Upper lobe of left lung (tissue), 6 donors: Measurements from ENCODE around the gene RAI1. TPM values are rescaled to one million over a fixed set of nuclear protein-coding genes. Genes with fewer than 3 reads are reported as not detected.

Source experiments
- ATAC-seq, 2 donors: fragments of 200-7000 bp; cut with Tn5 transposase; one replicate each; pipeline ENCODE4 v1.9.1; 2022; ENCODE audit warnings: mild to moderate bottlenecking in 2 of 2, moderate library complexity in 2 of 2; ENCODE audit not compliant: low FRiP score in 2 of 2
- DNase-seq, 2 donors: peaks; one replicate each; pipeline ENCODE4 v3.0.0-alpha.2; 2019 to 2020
- H3K27ac ChIP-seq, 4 donors: fragments of 200-600 bp; sonication (generic); one replicate each; pipeline ENCODE4 v1.5.1; 2016 to 2019
- H3K27me3 ChIP-seq, 4 donors: fragments of 200-600 bp; sonication (generic); one replicate each; pipeline ENCODE4 v1.5.1; 2017 to 2019
- H3K36me3 ChIP-seq, 4 donors: fragments of 200-600 bp; sonication (generic); one replicate each; pipeline ENCODE4 v1.5.1; 2016 to 2019
- H3K4me1 ChIP-seq, 4 donors: fragments of 200-600 bp; sonication (generic); one replicate each; pipeline ENCODE4 v1.5.1; 2018 to 2019
- H3K4me3 ChIP-seq, 4 donors: fragments of 200-600 bp; sonication (generic); one replicate each; pipeline ENCODE4 v1.5.1; 2017 to 2019; ENCODE audit warnings: mild to moderate bottlenecking in 2 of 4, moderate library complexity in 1 of 4
- H3K9me3 ChIP-seq, 4 donors: fragments of 200-600 bp; sonication (generic); one replicate each; pipeline ENCODE4 v1.5.1; 2018 to 2019
- EP300 ChIP-seq, 4 donors: sonication (generic); formaldehyde crosslinking; IDR thresholded peaks; one replicate each; pipeline ENCODE4 v1.5.1; 2017; ENCODE audit warnings: antibody characterized with exemption in 4 of 4, control low read depth in 2 of 4
- POLR2A ChIP-seq, 4 donors: fragments of 450-650 bp; IDR thresholded peaks; one replicate each; pipeline ENCODE4 v1.5.1; 2016 to 2017; ENCODE audit warnings: antibody characterized with exemption in 4 of 4, mild to moderate bottlenecking in 2 of 4
- POLR2AphosphoS5 ChIP-seq, 2 donors: sonication (generic); formaldehyde crosslinking; IDR thresholded peaks; one replicate each; pipeline ENCODE4 v1.5.1; 2017; ENCODE audit warnings: antibody characterized with exemption in 2 of 2
- WGBS, 2 donors: methylation state at CpG; one replicate each; pipeline ENCODE4 v1.1.5; 2017 to 2018; 5-methylcytosine and 5-hydroxymethylcytosine counted together
- total RNA-seq, 6 donors: library from RNA; depleted of rRNA in 4 of 6; stranded (reverse); fragments of >200 nt in 4 of 6; gene quantifications; one replicate each; pipeline versions ENCODE4 v1.1.0 to v1.2.1, GENCODE V29; 2016 to 2021
- TF ChIP-seq, protein P1 (sequence below), 6 experiments: fragments of 450-650 bp in 4 of 6; fragments of 200-600 bp in 2 of 6; sonication (generic) in 2 of 6; IDR thresholded peaks; one replicate each; pipeline ENCODE4 v1.5.1; 2016 to 2019; ENCODE audit warnings: antibody characterized with exemption in 6 of 6
- donor health status: DM: no; HTN: no; CAD: no; lungs with moderate emphysema.
- donor health status: DM: no; HTN: yes; CAD: no; lungs with severe emphysema.

The RAI1 gene
- total RNA-seq, 6 donors from 2014 or later: 33.8 to 76.6 (median 41.2) TPM

DNA sequence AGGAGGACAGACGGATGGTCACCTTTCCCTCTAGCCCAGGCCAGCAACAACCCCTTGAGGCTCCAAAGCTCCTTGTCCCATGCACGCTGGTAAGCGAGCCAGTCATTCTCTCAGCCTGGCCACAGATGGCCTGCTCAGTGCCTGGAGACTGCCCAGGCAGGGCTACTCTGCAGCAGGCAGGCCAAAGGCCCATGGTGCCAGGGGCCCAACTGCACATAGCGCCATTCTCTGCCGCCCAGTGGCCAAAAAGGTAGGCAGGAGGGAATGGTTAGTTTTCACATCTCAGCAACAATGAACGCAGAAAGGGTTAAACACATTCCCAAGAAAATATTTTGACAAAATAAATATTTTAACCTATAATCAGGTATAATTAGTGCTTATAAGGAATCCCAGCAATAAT is 163.2 kb downstream of the RAI1 start:
- H3K27me3 ChIP-seq: no peaks in the 10 kb centered on the region
- DNase-seq (no peak), ATAC-seq (no peak)
- H3K4me1 ChIP-seq: peaks cover 41 to 71% (median 56%) of the 10 kb centered on the region in 4 donors
- 91 to 95% methylated on average over 3 to 6 of the region's 6 CpGs for WGBS, 2 donors
- no peak for TF ChIP-seq EP300 (IDR thresholded peaks at IDR 0.05)
- TF ChIP-seq POLR2A (IDR thresholded peaks at IDR 0.05): no peak
- TF ChIP-seq, protein P1, sequence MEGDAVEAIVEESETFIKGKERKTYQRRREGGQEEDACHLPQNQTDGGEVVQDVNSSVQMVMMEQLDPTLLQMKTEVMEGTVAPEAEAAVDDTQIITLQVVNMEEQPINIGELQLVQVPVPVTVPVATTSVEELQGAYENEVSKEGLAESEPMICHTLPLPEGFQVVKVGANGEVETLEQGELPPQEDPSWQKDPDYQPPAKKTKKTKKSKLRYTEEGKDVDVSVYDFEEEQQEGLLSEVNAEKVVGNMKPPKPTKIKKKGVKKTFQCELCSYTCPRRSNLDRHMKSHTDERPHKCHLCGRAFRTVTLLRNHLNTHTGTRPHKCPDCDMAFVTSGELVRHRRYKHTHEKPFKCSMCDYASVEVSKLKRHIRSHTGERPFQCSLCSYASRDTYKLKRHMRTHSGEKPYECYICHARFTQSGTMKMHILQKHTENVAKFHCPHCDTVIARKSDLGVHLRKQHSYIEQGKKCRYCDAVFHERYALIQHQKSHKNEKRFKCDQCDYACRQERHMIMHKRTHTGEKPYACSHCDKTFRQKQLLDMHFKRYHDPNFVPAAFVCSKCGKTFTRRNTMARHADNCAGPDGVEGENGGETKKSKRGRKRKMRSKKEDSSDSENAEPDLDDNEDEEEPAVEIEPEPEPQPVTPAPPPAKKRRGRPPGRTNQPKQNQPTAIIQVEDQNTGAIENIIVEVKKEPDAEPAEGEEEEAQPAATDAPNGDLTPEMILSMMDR (IDR thresholded peaks at IDR 0.05): no peak
- TF ChIP-seq POLR2AphosphoS5 (IDR thresholded peaks at IDR 0.05): no peak
- H3K27ac ChIP-seq: peak overlapping the region in 2 of 4 donors; percentile 99
- no peaks in the 10 kb centered on the region for H3K9me3 ChIP-seq
- H3K4me3 ChIP-seq: no peak overlapping the region
- H3K36me3 ChIP-seq: peaks cover 0 to 17% (median 9%) of the 10 kb centered on the region in 4 donors

DNA sequence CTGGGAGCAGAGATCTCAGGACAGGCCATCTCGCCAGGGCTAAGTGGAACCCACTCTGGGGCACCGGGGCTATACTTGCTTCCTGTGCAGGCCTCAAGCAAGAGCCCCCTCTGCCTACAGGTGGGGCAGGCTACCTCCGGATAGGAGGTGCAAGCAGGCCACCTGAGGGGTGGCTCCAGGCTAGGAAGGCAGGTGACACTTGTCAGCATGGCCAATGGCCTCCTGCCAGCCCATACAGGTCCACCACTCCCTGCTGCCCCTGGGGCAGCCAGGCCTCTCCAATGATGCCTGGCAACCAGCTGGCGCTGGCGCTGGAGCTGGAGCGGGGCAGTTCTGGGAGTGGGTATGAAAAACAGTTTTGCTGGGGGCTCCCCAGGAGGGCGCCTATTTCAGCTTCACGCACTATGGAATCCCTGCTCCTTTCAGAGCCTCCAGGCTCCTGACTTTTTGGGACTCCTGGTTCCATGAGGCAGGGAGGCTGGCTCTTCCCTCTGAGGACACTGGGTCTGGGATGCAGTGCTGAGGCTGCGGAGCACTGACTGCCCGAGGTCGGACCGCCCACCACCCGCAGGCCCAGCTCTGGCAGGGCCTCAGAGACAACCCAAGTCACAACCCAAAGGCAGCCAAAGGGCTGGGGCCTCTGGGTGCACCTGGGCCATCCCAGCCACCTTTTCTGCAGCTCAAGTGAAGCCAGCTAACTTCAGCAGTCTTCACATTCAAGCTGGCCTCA is 164.0 kb downstream of the RAI1 start:
- ATAC-seq: no peak
- WGBS, 2 donors: 73 to 82% methylated on average over 4 to 10 of the region's 13 CpGs
- Histone ChIP-seq H3K4me1 (peaks cover 44 to 73% (median 60%) of the 10 kb centered on the region in 4 donors), H3K27ac (peak overlapping the region in 2 of 4 donors; percentile 31 to 45), H3K9me3 (no peaks in the 10 kb centered on the region), H3K4me3 (no peak overlapping the region), H3K27me3 (no peaks in the 10 kb centered on the region), H3K36me3 (peaks cover 0 to 17% (median 9%) of the 10 kb centered on the region in 4 donors)
- DNase-seq: peak; percentile 70 to 72
- TF ChIP-seq EP300 (IDR thresholded peaks at IDR 0.05): no peak
- TF ChIP-seq, protein P1 (IDR thresholded peaks at IDR 0.05): no peak
- no peak for TF ChIP-seq POLR2A (IDR thresholded peaks at IDR 0.05)
- no peak for TF ChIP-seq POLR2AphosphoS5 (IDR thresholded peaks at IDR 0.05)

DNA sequence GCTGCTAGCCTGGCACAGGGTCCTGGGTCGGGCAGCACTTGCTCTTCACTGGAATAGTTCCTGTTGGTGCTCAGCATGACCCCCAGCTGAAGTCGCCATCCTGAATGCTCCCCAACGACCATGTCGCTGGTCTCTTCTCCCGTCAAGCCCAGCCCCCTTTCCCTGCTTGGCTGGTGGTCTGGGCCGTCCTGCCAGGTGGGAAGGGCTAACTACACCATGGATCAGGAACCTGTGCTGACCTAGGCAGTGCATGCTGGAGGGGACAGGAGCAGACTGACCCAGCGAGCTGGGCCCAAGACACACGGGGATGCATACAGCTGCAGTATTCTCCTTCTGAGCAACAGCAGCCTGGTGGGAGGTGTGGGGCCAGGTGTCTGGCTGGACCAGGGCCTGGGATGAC is 164.7 kb downstream of the RAI1 start:
- peaks cover 45 to 74% (median 61%) of the 10 kb centered on the region in 4 donors for H3K4me1 ChIP-seq

DNA sequence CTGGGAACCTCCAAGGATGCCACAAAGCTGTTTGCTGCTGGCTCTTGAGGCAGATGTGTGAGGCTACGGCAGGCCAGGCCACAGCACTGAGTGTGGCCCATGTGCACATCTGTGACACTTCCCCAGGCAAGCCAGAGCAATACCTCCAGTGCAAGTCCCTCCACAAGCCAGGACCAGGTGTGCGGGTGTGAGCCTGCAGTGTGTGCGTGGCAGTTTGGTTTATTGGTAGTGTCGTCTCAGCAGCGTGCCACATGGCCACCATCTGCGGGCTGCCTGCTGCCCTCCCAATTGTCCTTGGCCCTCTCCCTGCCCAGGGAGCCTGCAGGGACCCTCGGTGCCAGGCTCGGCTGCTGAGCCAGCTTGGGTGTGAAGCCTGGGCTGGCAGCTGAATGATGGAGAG is 165.4 kb downstream of the RAI1 start:
- peak in 1 of 2 donors; percentile 45 for DNase-seq
- H3K4me3 ChIP-seq: no peak overlapping the region
- peak overlapping the region in 1 of 4 donors; percentile 88 for H3K27ac ChIP-seq
- WGBS, 2 donors: 96% methylated on average over 8 of the region's 8 CpGs; no CpG with 5 or more reads in 1 of the 2 donors
- TF ChIP-seq EP300 (IDR thresholded peaks at IDR 0.05): no peak
- H3K36me3 ChIP-seq: peaks cover 0 to 17% (median 9%) of the 10 kb centered on the region in 4 donors
- H3K9me3 ChIP-seq: no peaks in the 10 kb centered on the region
- H3K4me1 ChIP-seq: peaks cover 40 to 74% (median 60%) of the 10 kb centered on the region in 4 donors
- no peak for ATAC-seq
- H3K27me3 ChIP-seq: no peaks in the 10 kb centered on the region

More for the DNA sequence above, 164.7 kb downstream of the RAI1 start:
- H3K4me3 ChIP-seq: no peak overlapping the region
- no peaks in the 10 kb centered on the region for H3K27me3 ChIP-seq
- H3K36me3 ChIP-seq: peaks cover 0 to 17% (median 9%) of the 10 kb centered on the region in 4 donors
- ATAC-seq (no peak), DNase-seq (no peak)
- WGBS, 2 donors: 93 to 94% methylated on average over 6 to 8 of the region's 8 CpGs
- TF ChIP-seq, protein P1 (IDR thresholded peaks at IDR 0.05): no peak
- TF ChIP-seq POLR2AphosphoS5 (IDR thresholded peaks at IDR 0.05) (no peak), EP300 (IDR thresholded peaks at IDR 0.05) (no peak), POLR2A (IDR thresholded peaks at IDR 0.05) (no peak)
- H3K9me3 ChIP-seq: no peaks in the 10 kb centered on the region
- no peak overlapping the region for H3K27ac ChIP-seq

DNA sequence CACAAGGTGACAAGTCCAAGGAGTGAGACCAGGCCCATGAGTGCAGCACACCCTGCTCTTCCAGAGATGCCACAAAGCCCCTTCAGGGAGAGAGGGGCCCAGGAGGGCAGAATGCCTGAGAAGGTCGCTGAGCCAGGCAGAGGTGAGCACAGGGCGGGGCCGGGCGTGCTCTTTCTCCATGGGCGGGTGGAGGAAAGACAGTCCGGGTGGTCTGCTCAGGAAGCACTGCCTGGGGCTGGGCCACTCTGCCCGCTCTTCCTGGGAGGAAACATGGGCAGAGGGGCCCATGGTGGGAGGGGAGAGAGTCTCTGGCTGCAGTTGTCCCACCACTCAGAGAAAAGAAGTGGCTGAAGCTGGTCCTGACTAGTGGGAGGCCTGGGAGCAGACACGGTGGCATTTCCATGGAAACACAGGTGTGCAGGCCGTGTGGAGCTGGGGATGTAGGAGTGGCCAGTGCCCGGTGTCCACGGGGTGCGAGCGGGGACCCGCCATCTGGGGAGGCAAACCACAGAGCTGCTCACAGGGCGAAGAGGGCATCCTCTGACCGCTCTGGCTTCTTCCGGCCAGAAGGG is 165.9 kb downstream of the RAI1 start:
- DNase-seq: peak in 1 of 2 donors; percentile 48
- WGBS, 2 donors: 82 to 88% methylated on average over 5 to 17 of the region's 17 CpGs
- Histone ChIP-seq H3K4me3 (no peak overlapping the region), H3K36me3 (peaks cover 0 to 17% (median 9%) of the 10 kb centered on the region in 4 donors), H3K4me1 (peaks cover 35 to 73% (median 55%) of the 10 kb centered on the region in 4 donors), H3K27ac (peak overlapping the region in 3 of 4 donors; percentile 82 to 88 (median 87)), H3K27me3 (no peaks in the 10 kb centered on the region), H3K9me3 (no peaks in the 10 kb centered on the region)
- TF ChIP-seq EP300 (IDR thresholded peaks at IDR 0.05) (no peak), POLR2AphosphoS5 (IDR thresholded peaks at IDR 0.05) (no peak), POLR2A (IDR thresholded peaks at IDR 0.05) (no peak)
- TF ChIP-seq, protein P1 (IDR thresholded peaks at IDR 0.05): no peak
- no peak for ATAC-seq
